GM19023 (cell line): Measurements from ENCODE around the gene DUS2.
"Not testable (repeated sequence)": the region's sequence is repeated elsewhere in the genome, so short reads cannot be mapped to it uniquely, and the experiment has no call there.

Source experiments
- ATAC-seq: cut with Tn5 transposase; IDR thresholded peaks from one replicate; pipeline ENCODE4 v1.9.1; 2021; ENCODE audit warnings: mild to moderate bottlenecking, moderate library complexity; ENCODE audit not compliant: unreplicated experiment

The DUS2 gene

GRCh38 chr16:68115851-68116250, 92.8 kb downstream of the DUS2 start:
- no peak for ATAC-seq

- ATAC-seq, result no peak
Measured at GRCh38 chr16:68116256-68116867, 93.3 kb downstream of the DUS2 start.

GRCh38 chr16:68117884-68118283, 94.8 kb downstream of the DUS2 start:
- ATAC-seq, result no peak

- ATAC-seq, result not testable (repeated sequence)
Measured at GRCh38 chr16:68118954-68119353, 95.9 kb downstream of the DUS2 start.

- not testable (repeated sequence) for ATAC-seq
Measured at GRCh38 chr16:68120496-68120895, 97.4 kb downstream of the DUS2 start.

GRCh38 chr16:68126395-68126794, 103.3 kb downstream of the DUS2 start:
- ATAC-seq, result no peak

DNA sequence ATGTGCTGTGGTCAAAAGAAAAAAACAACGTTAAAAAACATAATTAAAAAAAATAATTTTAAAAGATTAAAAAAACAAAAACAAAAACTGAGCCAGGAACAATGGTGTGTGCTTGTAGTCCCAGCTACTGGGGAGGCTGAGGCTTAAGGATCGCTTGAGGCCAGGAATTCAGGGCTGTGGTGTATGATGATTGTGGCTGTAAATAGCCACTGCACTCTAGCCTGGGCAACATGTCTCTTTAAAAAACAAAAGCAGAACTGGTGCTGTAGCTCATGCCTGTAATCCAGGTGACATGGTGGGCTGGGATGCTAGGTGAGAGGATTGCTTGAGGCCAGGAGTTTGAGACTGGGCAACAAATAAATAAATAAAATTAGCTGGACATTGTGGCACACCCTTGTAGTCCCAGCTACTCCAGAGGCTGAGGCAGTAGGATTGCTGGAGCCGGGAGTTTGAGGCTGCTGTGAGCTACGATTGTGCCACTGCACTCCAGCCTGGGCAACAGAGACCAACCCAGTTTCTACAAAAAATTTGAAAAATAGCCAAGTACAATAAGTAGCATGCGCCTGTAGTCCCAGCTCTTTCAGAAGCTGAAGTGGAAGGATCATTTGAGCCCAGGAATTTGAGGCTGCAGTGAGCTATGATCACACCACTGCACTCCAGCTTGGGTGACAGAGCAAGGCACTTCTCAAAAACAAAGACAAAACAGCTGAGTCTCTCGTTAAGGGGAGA, 105.7 kb downstream of the DUS2 start:
- no peak for ATAC-seq
